GM19324 (cell line): ENCODE results near the gene FAM168A.
"Not testable (repeated sequence)": the region's sequence is repeated elsewhere in the genome, so short reads cannot be mapped to it uniquely, and the experiment has no call there.

ENCODE experiments used
- ATAC-seq: cut with Tn5 transposase; IDR thresholded peaks from one replicate; pipeline ENCODE4 v1.9.1; 2021; ENCODE audit warnings: mild to moderate bottlenecking, moderate library complexity; ENCODE audit not compliant: unreplicated experiment, low FRiP score

The FAM168A gene

GRCh38 chr11:73597336-73597955 is 466 bp downstream of the FAM168A start:
- no peak for ATAC-seq

- ATAC-seq = no peak
Observed at GRCh38 chr11:73596547-73596946, 1.4 kb downstream of the FAM168A start.

- ATAC-seq = no peak
Observed at GRCh38 chr11:73592640-73593039, 5.3 kb downstream of the FAM168A start.

GRCh38 chr11:73591743-73592142 is 6.2 kb downstream of the FAM168A start:
- no peak for ATAC-seq

- ATAC-seq = no peak
Observed at GRCh38 chr11:73590991-73591390, 6.9 kb downstream of the FAM168A start.

GRCh38 chr11:73586791-73587190 is 11.1 kb downstream of the FAM168A start:
- ATAC-seq = no peak

GRCh38 chr11:73585834-73586575 is 11.9 kb downstream of the FAM168A start:
- no peak for ATAC-seq

- ATAC-seq = no peak
Observed at GRCh38 chr11:73584831-73585230, 13.1 kb downstream of the FAM168A start.

GRCh38 chr11:73582653-73583052 is 15.3 kb downstream of the FAM168A start:
- ATAC-seq = no peak

- not testable (repeated sequence) for ATAC-seq
Observed at GRCh38 chr11:73580749-73581148, 17.2 kb downstream of the FAM168A start.

- no peak for ATAC-seq
Observed at GRCh38 chr11:73579641-73580434, 18.1 kb downstream of the FAM168A start.

- ATAC-seq = no peak
Observed at GRCh38 chr11:73578592-73579185, 19.2 kb downstream of the FAM168A start.

GRCh38 chr11:73577496-73577917 is 20.4 kb downstream of the FAM168A start:
- ATAC-seq = no peak

- no peak for ATAC-seq
Observed at GRCh38 chr11:73576185-73576614, 21.7 kb downstream of the FAM168A start.

- ATAC-seq = not testable (repeated sequence)
Observed at GRCh38 chr11:73571982-73572381, 25.9 kb downstream of the FAM168A start.

GRCh38 chr11:73570415-73571114 is 27.3 kb downstream of the FAM168A start:
- no peak for ATAC-seq

GRCh38 chr11:73566977-73567755 is 30.7 kb downstream of the FAM168A start:
- no peak for ATAC-seq

GRCh38 chr11:73566422-73566821 is 31.5 kb downstream of the FAM168A start:
- no peak for ATAC-seq

- no peak for ATAC-seq
Observed at GRCh38 chr11:73565804-73566203, 32.1 kb downstream of the FAM168A start.

GRCh38 chr11:73564903-73565302 is 33.0 kb downstream of the FAM168A start:
- ATAC-seq = no peak
